CD4-positive, alpha-beta T cell treated with Interleukin-17A for 4 hours (primary cell): Measurements from ENCODE around the gene NSUN4.

Experiments
- DNase-seq: peaks from one replicate; pipeline ENCODE4 v3.0.0-alpha.2; 2020; ENCODE audit warnings: mixed read lengths

NSUN4 gene

DNA sequence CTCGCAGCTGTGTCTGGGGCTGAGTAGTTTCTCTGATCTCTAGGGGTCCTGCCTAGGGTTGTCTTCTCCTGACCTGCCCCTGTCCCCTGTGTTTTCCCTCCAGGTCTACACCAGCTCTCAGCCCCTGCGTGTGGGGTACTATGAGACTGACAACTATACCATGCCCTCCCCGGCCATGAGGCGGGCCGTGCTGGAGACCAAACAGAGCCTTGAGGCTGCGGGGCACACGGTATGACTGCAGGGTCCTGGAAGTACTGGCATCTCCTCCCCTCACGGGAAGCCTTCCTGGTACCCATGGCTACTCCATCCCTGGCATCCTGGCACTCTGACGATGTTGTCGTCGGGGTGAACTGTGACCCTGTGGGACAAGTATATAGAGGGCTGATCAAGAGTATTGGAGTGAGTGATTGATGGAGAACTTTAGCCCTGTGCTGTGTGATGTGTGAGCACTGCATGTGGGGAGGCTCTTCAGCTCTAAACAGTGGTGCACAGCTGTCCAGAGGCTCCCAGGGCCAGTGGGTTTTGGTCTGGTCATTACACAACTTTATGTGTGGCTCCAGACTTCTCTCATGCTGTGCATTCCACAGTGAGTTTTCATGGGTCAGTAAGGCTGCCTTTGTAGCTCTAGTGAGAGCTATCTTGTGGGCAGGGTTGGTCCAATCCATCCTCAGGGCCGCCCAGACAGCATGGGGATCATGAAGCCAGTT, 67.9 kb downstream of the NSUN4 start:
- no peak for DNase-seq

- no peak for DNase-seq
Observed at GRCh38 chr1:46409063-46409372, 68.4 kb downstream of the NSUN4 start.

DNA sequence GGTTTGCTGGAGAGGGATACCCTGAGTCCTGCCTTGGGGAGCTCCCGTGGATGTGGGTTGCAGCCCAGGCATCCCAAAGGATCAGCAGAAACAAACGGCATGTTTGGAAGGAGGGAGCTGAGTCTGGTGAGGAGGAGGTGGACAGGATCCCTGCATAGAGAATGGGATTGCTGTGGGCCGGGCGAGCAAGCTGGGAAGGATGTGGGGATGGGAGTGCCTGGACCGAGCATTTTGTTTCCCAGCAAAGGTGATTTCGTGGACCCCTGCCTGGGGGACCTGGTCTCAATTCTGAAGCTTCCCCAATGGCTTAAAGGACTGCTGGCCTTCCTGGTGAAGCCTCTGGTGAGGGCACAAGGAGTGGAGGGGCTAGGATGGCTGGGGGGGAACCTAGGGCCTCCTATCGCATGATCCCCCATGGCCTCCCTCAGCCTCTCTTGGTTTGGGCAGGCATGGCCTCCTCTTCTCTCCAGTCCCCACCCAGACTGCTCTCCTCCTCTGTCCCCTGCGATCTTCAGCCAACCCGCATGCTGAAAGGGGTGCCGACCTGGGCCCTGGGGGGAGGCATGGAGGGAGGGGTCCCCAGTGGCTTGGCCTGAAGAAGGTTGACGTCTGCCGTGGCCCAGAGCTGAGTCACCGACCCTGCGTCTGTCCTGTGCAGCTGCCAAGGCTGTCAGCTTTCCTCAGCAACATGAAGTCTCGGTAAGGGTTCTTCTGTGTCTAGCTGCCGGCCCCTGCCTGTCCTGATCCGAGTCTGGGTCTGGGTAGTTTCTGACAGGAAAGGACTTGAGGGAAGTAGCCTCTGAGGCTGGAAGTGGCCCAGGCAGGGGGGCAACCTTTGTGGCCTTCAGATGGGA, 69.8 kb downstream of the NSUN4 start:
- no peak for DNase-seq

DNA sequence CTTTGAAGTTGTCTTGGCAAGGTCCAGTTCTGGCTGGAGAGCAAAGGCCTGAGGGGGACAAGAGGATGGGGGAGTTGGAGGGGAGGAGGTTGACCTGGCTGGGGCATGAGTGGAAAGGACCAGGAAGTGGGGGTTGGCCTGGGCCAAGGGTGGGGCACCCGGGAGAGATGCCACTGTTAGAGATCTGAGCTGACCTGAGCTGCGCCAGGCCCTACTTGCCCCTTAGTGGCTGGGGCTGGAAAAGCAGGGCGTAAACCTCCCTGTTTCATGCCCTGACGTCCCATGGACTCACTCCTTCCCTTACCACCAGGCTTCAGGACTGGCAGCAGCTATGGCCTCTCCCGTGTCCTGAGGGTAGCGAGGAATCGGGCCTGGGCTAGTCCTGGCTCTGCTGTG, 70.4 kb downstream of the NSUN4 start:
- DNase-seq: no peak
